ENCODE measurements around the gene PTPN4. TPM values are rescaled to one million over a fixed set of nuclear protein-coding genes. Genes with fewer than 3 reads are reported as not detected.
A peak's percentile ranks its signal among the peaks of the same experiment; 100 is the strongest.

Gene PTPN4, protein sequence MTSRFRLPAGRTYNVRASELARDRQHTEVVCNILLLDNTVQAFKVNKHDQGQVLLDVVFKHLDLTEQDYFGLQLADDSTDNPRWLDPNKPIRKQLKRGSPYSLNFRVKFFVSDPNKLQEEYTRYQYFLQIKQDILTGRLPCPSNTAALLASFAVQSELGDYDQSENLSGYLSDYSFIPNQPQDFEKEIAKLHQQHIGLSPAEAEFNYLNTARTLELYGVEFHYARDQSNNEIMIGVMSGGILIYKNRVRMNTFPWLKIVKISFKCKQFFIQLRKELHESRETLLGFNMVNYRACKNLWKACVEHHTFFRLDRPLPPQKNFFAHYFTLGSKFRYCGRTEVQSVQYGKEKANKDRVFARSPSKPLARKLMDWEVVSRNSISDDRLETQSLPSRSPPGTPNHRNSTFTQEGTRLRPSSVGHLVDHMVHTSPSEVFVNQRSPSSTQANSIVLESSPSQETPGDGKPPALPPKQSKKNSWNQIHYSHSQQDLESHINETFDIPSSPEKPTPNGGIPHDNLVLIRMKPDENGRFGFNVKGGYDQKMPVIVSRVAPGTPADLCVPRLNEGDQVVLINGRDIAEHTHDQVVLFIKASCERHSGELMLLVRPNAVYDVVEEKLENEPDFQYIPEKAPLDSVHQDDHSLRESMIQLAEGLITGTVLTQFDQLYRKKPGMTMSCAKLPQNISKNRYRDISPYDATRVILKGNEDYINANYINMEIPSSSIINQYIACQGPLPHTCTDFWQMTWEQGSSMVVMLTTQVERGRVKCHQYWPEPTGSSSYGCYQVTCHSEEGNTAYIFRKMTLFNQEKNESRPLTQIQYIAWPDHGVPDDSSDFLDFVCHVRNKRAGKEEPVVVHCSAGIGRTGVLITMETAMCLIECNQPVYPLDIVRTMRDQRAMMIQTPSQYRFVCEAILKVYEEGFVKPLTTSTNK
- 11.9 and 15.1 TPM in 2 replicates for total RNA-seq (2014; rRNA removed; shearing (Covaris generic))

- DNase-seq (ENCODE audit: low spot score): peak; percentile 99
Observed at GRCh38 chr2:119759451-119760236, at the start of gene PTPN4. PTPN4 (plus strand) TSS chr2:119759922; CDS start chr2:119809854, 49,932 bp downstream.

DNA sequence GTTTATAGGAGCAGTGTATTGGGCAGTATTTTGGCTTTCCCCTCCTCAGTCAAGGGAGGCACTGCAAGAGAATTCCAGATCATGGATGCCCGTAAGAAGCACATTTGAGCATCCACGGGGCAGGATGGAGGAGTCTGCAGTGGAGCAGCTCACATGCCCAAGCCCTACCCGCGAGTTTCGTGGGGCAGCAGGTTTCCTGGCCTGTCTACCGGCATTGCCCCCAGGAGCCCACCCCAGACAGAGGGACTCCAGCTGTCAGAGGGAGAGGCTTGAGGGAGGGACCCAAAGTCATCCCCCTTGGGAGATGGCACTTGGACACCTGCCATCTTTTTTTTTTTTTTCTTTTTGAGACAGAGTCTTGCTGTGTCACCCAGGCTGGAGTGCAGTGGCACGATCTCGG lies 49.4 kb upstream of the PTPN4 start:
- no peak for DNase-seq (ENCODE audit: low spot score)

- no peak for DNase-seq (ENCODE audit: low spot score)
Observed at GRCh38 chr2:119711352-119711751, 48.4 kb upstream of the PTPN4 start.

DNA sequence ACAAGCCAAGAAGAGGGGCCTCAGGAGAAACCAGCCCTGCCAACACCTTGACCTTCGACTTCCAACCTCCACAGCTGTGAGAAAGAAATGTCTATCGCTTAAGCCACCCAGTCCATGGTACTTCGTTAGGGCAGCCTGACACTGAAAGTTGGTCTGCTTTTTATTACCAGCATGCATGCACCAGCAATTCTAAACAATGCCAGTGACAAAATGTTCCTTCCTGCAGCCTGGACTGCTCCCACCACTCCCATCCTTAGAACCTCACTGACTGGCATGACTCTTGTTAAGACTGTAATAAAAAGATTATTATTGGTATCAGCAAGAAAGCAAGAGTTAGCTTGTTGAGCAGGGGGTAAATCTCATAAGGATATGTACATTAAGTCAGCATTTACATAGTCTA lies 47.2 kb upstream of the PTPN4 start:
- no peak for DNase-seq (ENCODE audit: low spot score)

DNA sequence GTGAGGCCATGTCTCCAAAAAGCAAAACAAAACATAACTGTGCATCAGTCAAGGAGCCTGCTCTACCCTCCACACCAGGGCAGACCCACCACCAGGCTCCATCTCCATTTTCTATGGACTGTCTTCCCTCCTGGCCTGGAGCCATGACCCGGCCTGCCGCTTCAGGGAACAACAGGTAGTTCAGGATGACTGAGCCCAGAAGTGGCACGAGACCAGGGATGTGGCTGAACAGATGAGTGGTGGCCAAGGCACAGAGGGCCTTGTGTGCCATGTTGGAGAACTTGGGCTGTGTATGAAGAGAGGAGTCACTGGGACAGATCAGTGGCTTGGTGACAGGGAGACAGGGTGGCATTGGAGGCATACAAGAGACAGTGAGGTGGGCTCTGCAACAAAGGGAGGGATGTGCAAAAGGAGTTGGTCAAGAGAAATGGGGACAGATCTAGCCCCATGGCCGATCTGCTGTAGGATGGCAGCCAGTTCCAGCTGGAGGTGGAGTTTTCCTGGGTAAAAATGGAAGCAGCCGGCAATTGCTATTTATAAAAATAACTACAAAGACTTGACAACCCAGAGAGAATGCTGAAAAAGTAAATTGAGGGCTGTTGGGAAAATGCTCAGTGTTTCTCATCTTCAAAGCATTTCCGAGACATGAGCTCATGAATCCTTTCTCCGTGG lies 45.8 kb upstream of the PTPN4 start:
- DNase-seq (ENCODE audit: low spot score): no peak

GRCh38 chr2:119715409-119716283 lies 44.1 kb upstream of the PTPN4 start:
- DNase-seq (ENCODE audit: low spot score): no peak

GRCh38 chr2:119716284-119716672 lies 43.4 kb upstream of the PTPN4 start:
- DNase-seq (ENCODE audit: low spot score): no peak

DNA sequence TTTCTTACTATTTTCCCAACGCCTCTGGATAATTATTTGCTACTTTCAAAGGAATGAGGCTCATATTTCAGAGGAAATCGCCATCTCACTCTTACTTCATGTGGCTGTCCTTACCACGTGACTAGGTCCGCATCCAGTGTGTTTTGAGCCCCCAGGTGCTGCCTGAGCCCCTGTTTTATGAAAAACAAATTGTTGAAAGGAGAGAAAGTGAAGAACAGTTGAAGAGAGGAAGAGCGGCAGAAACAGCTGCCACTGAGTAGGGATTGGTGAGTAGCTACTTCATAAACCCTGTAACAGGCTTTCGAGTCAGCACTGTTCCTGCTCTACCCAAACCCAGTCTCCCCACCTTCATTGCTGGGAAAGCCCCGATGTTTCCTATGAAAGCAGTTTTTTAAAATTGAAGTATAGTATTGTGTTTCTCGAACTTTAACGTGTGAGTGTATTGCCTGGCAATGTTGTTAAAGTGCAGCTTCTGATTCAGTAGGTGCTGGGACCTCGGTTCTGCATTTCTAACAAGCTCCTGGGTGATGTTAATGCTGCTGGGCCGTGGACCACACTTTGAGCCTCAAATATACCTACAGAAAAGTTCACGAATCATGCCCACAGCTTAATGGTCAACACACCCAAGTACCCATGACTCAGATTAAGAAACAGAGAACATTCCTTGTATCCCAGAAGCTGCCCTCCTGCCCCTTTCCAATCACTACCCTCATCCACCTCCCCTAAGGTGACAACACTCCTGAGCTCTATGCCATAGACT lies 41.0 kb upstream of the PTPN4 start:
- DNase-seq (ENCODE audit: low spot score): no peak

DNA sequence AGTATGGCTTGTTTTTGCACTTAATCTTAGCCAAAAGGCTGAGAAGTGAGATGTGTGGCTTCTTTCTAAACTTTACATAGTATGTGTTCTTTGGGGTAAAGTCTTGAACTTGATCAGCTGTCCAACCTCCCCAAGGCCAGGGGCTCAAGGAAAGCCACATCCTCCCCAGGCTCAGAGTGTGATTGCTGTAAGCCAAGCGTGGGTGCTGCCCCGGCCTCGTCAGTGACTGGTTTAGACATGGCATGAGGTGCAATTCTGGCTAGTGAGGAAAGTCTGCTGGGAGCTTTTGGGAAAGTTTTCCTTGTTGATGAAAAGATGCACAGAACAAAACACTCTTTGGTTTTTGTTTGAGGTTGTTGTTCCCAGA lies 40.5 kb upstream of the PTPN4 start:
- no peak for DNase-seq (ENCODE audit: low spot score)

- DNase-seq (ENCODE audit: low spot score): no peak
Observed at GRCh38 chr2:119721043-119721442, 38.7 kb upstream of the PTPN4 start.

- no peak for DNase-seq (ENCODE audit: low spot score)
Observed at GRCh38 chr2:119721462-119721861, 38.3 kb upstream of the PTPN4 start.

GRCh38 chr2:119721904-119722303 lies 37.8 kb upstream of the PTPN4 start:
- DNase-seq (ENCODE audit: low spot score): no peak

GRCh38 chr2:119723186-119723585 lies 36.5 kb upstream of the PTPN4 start:
- DNase-seq (ENCODE audit: low spot score): no peak

- peak; percentile 69 for DNase-seq (ENCODE audit: low spot score)
Observed at GRCh38 chr2:119723784-119724467, 35.8 kb upstream of the PTPN4 start.

DNA sequence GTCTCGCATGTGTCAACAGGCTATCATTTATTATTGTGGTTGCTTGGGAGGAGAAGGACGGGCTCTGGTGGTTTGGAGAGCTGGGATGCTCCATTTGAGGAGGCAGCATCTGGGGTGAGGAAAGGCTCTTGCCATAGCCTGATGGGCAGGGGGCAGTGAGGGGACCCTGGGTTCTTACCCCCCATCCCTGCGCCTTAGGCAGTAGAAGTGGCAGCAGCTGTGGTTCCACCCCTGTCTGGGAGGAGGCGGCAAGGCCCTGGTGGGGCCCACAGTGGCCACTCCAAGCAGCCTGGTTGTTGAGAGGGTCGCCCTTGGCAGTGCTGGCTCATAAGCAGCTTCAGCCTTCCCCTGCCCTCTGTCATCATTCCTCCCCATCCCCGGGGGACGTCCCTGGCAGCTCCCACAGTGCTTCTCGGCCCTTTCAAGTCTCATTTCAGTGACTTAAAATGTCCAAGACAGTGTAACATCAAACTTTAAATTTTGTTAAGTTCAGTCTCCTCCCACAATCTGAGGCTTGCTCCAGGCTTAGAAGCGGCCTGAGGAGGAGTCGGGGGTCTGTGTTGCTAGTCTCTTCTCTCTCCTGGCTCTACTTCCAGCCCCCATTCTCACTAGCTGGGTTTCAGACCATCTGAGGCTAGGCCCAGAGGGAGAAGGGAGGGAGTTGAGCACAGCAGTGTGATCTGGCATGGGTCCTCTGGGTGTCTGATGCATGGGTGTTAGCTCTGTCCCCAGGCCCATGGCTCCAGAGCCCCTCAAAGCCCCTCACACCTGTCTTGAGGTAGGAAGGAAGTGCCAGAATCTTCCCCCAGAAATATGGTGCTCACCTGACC lies 34.9 kb upstream of the PTPN4 start:
- DNase-seq (ENCODE audit: low spot score): no peak

GRCh38 chr2:119727493-119727892 lies 32.2 kb upstream of the PTPN4 start:
- no peak for DNase-seq (ENCODE audit: low spot score)

- no peak for DNase-seq (ENCODE audit: low spot score)
Observed at GRCh38 chr2:119728421-119728820, 31.3 kb upstream of the PTPN4 start.

GRCh38 chr2:119730671-119731177 lies 29.0 kb upstream of the PTPN4 start:
- DNase-seq (ENCODE audit: low spot score): no peak
